ENCODE results near the gene SLC4A3.

DNA sequence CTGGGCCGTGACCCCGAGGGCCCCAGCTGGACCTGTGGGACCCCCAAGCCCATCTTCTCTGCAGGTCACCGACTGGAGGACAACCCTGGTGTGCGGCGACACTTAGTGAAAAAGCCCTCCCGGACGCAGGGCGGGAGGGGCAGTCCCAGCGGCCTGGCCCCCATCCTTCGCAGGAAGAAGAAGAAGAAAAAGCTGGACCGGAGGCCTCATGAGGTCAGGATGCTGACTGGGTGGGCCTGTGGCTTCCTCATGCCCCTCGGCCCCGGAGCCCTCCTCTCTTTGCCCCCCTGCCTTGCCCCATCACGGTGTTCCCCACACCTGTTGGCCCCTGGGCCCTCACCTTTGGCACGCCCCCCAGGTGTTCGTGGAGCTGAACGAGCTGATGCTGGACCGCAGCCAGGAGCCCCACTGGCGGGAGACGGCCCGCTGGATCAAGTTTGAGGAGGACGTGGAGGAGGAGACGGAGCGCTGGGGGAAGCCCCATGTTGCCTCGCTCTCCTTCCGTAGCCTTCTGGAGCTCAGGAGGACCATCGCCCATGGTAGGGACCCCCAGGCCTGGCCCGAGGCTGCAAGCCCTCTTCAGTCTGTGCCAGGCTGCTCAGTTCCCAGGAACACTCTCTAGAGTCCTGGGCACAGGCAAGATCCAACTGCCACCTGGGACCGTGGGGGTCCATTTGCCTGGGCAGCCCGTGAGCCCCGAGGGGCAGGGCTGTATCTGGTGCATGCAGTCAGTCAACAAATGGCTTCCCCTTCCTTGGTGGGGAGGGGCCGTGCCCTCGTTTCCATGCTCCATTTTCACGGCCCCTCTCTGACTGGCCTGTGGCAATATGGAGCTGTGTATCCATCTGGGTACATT, 4.7 kb downstream of the SLC4A3 start:
- TF ChIP-seq, protein P1, sequence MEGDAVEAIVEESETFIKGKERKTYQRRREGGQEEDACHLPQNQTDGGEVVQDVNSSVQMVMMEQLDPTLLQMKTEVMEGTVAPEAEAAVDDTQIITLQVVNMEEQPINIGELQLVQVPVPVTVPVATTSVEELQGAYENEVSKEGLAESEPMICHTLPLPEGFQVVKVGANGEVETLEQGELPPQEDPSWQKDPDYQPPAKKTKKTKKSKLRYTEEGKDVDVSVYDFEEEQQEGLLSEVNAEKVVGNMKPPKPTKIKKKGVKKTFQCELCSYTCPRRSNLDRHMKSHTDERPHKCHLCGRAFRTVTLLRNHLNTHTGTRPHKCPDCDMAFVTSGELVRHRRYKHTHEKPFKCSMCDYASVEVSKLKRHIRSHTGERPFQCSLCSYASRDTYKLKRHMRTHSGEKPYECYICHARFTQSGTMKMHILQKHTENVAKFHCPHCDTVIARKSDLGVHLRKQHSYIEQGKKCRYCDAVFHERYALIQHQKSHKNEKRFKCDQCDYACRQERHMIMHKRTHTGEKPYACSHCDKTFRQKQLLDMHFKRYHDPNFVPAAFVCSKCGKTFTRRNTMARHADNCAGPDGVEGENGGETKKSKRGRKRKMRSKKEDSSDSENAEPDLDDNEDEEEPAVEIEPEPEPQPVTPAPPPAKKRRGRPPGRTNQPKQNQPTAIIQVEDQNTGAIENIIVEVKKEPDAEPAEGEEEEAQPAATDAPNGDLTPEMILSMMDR (conservative IDR thresholded peaks at IDR 0.05; ENCODE audit: low read depth, low read length): no peak
- TF ChIP-seq EZH2 (IDR thresholded peaks at IDR 0.05; ENCODE audit: borderline replicate concordance, low read depth, low read length, poor library complexity, severe bottlenecking): no peak
